Measurements from ENCODE around the gene LAT.

GRCh38 chr16:28936784-28937155 is 48.1 kb upstream of the LAT start:
- TF ChIP-seq, protein P1, sequence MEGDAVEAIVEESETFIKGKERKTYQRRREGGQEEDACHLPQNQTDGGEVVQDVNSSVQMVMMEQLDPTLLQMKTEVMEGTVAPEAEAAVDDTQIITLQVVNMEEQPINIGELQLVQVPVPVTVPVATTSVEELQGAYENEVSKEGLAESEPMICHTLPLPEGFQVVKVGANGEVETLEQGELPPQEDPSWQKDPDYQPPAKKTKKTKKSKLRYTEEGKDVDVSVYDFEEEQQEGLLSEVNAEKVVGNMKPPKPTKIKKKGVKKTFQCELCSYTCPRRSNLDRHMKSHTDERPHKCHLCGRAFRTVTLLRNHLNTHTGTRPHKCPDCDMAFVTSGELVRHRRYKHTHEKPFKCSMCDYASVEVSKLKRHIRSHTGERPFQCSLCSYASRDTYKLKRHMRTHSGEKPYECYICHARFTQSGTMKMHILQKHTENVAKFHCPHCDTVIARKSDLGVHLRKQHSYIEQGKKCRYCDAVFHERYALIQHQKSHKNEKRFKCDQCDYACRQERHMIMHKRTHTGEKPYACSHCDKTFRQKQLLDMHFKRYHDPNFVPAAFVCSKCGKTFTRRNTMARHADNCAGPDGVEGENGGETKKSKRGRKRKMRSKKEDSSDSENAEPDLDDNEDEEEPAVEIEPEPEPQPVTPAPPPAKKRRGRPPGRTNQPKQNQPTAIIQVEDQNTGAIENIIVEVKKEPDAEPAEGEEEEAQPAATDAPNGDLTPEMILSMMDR (IDR thresholded peaks at IDR 0.05) = no peak
- TF ChIP-seq POLR2A (IDR thresholded peaks at IDR 0.05) = no peak
- TF ChIP-seq POLR2AphosphoS5 (IDR thresholded peaks at IDR 0.05) = no peak
